Nephron progenitor cell (in vitro differentiated cells): ENCODE data around the gene COX5A.

Experiments used
- DNase-seq: peaks from one replicate; pipeline ENCODE4 v3.0.0; 2021
- H3K27ac Mint-ChIP-seq: 2 replicates; pipeline ENCODE4 v1.8.0; 2021; ENCODE audit warnings: mild to moderate bottlenecking, moderate library complexity, mixed read lengths
- H3K27me3 Mint-ChIP-seq: 2 replicates; pipeline ENCODE4 v1.8.0; 2021; ENCODE audit warnings: mild to moderate bottlenecking, low read depth, mixed read lengths; ENCODE audit not compliant: poor library complexity
- H3K36me3 Mint-ChIP-seq: 2 replicates; pipeline ENCODE4 v1.8.0; 2021; ENCODE audit warnings: low read depth, mixed read lengths
- H3K4me1 Mint-ChIP-seq: 2 replicates; pipeline ENCODE4 v1.8.0; 2021; ENCODE audit warnings: mixed read lengths
- H3K4me3 Mint-ChIP-seq: 2 replicates; pipeline ENCODE4 v1.8.0; 2021; ENCODE audit warnings: mild to moderate bottlenecking, moderate library complexity, mixed read lengths
- H3K9me3 Mint-ChIP-seq: 2 replicates; pipeline ENCODE4 v1.8.0; 2021; ENCODE audit warnings: mild to moderate bottlenecking, moderate library complexity, mixed read lengths
- TF ChIP-seq, protein P1 (sequence below): fragments of 200-600 bp; sonication (generic); IDR thresholded peaks from 2 replicates; pipeline ENCODE4 v1.5.0; 2021; ENCODE audit warnings: antibody characterized with exemption

Gene COX5A

DNA sequence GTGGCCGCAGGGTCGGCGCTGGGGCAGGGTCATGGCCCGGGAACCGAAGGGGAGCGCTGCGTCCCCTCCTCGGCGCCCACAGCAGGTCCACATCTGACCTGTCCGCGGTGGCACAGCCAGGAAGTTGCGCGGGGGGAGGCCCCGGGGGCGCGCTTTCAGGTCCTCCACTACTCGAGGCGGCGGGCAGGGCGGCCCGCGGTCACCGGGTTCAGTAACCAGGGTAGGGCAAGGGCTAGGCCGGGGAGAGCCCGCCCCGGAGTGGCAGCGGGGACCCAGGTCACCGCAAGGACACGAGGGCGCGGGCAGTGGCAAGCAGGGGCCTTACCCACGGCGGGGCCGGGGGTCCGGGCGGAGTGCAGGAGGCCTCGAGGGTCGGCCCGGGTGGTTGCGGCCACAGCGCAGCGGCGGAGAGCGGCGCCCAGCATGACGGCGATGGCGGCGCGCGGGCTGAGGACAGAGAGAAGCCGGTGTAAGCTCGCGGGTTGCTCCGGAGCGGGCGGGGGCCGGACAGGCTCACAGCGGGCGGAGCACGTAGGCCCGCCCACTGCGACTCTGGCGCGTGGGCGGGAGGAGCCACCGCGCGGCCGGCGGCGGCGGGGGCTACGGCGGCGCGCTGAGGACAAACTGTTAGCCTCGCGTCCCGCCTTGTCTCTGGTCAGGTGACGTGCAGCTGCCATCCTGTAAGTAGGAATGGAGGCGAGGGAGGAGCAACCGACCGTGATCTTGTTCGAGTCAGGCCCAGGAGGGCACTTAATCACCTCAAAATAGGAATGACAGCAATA lies at the start of gene COX5A:
TSS of gene COX5A (minus strand) at position 484 of the 782 bp plus-strand sequence. CDS start at position 425, 59 bp downstream.
- peak within 1 kb of the TSS; percentile 62 for H3K27ac Mint-ChIP-seq
- DNase-seq, result peak; percentile 88
- no peaks in the 10 kb centered on the region for H3K9me3 Mint-ChIP-seq
- peaks cover 28% of the 10 kb centered on the region for H3K4me1 Mint-ChIP-seq
- TF ChIP-seq, protein P1, sequence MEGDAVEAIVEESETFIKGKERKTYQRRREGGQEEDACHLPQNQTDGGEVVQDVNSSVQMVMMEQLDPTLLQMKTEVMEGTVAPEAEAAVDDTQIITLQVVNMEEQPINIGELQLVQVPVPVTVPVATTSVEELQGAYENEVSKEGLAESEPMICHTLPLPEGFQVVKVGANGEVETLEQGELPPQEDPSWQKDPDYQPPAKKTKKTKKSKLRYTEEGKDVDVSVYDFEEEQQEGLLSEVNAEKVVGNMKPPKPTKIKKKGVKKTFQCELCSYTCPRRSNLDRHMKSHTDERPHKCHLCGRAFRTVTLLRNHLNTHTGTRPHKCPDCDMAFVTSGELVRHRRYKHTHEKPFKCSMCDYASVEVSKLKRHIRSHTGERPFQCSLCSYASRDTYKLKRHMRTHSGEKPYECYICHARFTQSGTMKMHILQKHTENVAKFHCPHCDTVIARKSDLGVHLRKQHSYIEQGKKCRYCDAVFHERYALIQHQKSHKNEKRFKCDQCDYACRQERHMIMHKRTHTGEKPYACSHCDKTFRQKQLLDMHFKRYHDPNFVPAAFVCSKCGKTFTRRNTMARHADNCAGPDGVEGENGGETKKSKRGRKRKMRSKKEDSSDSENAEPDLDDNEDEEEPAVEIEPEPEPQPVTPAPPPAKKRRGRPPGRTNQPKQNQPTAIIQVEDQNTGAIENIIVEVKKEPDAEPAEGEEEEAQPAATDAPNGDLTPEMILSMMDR, result no peak
- H3K4me3 Mint-ChIP-seq, result peak within 1 kb of the TSS; percentile 93
- H3K36me3 Mint-ChIP-seq, result peaks cover 9% of the 10 kb centered on the region
- H3K27me3 Mint-ChIP-seq, result peaks cover 7% of the 10 kb centered on the region

DNA sequence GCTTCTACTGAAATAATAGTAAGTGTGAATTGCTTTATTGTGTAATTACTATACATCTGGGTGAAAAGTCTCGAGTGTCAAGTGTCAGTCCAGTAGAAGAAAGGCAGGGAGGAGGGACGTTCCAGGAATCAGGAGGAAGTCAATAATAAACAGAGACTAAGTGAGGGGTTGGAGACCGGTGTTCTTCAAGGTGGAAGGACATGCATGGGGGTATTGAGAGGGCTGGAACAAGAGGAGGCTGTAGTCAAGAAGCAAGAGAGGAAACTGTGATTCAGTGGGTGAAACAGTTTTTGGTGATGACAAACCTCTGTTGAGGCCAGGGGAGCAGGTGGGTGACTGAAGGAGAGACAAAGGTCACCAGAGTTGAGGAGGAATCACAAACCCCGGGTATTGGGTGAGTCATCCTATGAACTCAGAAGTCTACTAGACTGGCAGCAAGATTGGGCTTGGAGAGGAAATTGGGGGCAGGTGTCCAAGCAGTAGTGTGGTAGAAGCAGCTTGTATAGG lies 45.9 kb upstream of the COX5A start:
- no peak for DNase-seq
- no peaks in the 10 kb centered on the region for H3K36me3 Mint-ChIP-seq
- no peaks in the 10 kb centered on the region for H3K9me3 Mint-ChIP-seq
- H3K27ac Mint-ChIP-seq, result no peak overlapping the region
- H3K4me1 Mint-ChIP-seq, result peaks cover 10% of the 10 kb centered on the region
- H3K4me3 Mint-ChIP-seq, result no peak overlapping the region
- H3K27me3 Mint-ChIP-seq, result peaks cover 40% of the 10 kb centered on the region
- TF ChIP-seq, protein P1, result no peak

DNA sequence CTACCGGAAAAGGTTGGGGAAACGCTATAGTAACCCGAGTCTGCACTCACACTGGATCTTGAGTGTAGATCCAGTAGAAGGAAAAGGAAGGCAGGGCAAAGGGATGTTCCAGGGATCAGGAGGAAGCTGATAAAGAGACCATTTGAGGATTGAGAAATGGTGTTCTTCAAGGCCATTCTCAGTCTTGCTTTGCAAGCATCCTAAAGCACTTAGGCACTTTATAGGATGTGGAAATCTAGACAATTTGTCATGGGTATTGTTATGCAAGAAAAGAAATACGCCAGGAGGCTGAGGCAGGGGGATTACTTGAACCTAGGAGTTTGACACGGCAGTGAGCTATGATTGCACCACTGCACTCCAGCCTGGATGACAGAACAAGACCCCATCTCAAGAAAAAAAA lies 44.3 kb upstream of the COX5A start:
- Mint-ChIP-seq H3K4me1 (peaks cover 10% of the 10 kb centered on the region), H3K9me3 (no peaks in the 10 kb centered on the region), H3K4me3 (no peak overlapping the region), H3K27ac (no peak overlapping the region), H3K27me3 (peaks cover 36% of the 10 kb centered on the region), H3K36me3 (no peaks in the 10 kb centered on the region)
- DNase-seq, result no peak
- TF ChIP-seq, protein P1, result no peak

DNA sequence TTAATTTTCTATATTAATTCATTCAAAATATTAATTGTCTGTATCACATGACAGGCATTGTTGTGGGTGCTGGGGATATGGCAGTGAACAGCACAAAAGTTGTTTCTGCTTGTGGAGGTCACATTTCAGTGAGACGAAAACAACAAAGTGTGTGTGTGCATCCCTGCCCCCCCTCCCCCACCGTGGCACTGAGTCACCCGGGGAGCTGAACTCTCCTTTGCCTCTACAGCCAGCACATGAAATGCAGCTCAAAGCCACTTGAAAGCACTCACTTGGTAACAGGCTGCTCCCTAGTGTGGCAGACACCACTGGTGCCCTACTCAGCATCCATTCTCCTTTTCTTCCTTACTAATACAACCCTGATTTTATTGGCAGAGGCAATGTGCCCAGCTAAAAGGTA lies 40.6 kb upstream of the COX5A start:
- Mint-ChIP-seq H3K36me3 (no peaks in the 10 kb centered on the region), H3K27ac (no peak overlapping the region), H3K4me3 (no peak overlapping the region), H3K9me3 (no peaks in the 10 kb centered on the region), H3K27me3 (peaks cover 21% of the 10 kb centered on the region), H3K4me1 (peaks cover 1% of the 10 kb centered on the region)
- TF ChIP-seq, protein P1, result no peak
- no peak for DNase-seq

DNA sequence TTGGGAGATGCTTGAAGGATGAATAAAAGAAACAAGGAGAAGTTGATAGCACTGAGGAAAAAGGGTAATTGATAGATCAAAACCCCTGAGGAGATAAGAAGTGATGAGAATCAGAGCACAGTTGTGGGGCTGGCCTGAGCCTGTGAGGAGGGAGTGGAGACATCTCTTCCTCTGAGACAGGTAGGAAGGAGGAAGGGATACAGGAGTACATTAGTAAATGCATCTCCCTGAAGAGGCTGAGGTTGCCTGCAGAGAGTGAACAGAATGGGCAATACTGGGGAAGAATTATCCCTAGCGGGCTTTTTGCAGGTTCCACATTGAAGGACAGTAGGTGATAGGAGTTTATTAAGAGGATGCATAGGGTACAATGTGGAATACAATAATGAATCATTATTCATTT lies 40.2 kb upstream of the COX5A start:
- H3K27me3 Mint-ChIP-seq, result peaks cover 17% of the 10 kb centered on the region
- H3K9me3 Mint-ChIP-seq, result no peaks in the 10 kb centered on the region
- no peaks in the 10 kb centered on the region for H3K4me1 Mint-ChIP-seq
- TF ChIP-seq, protein P1, result no peak
- no peaks in the 10 kb centered on the region for H3K36me3 Mint-ChIP-seq
- H3K4me3 Mint-ChIP-seq, result no peak overlapping the region
- no peak for DNase-seq
- peak overlapping the region; percentile 79 for H3K27ac Mint-ChIP-seq

DNA sequence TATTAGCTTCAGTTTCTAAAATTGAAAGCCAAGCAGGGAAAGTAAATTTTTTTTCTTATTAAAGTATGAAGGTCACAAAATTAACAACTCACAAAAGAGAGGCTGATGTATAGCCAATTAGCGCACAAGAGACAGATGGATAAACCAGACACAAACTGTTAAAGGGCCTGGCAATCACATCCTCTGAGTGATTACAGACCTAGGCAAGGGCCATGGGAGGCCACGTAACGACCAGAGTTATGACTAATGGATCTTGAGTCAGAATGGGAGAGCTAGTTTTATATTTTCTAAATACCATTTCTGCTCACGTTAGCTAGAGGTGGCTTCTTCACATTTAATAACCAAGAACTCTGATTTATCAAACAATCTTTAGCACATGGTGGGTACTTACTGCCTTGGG lies 39.7 kb upstream of the COX5A start:
- no peak for DNase-seq
- Mint-ChIP-seq H3K36me3 (no peaks in the 10 kb centered on the region), H3K9me3 (no peaks in the 10 kb centered on the region), H3K27ac (peak overlapping the region; percentile 79), H3K4me3 (no peak overlapping the region), H3K27me3 (peaks cover 18% of the 10 kb centered on the region), H3K4me1 (no peaks in the 10 kb centered on the region)
- TF ChIP-seq, protein P1, result no peak
